ENCODE measurements around the gene GLT8D2. TPM values are rescaled to one million over a fixed set of nuclear protein-coding genes. Genes with fewer than 3 reads are reported as not detected.

Gene GLT8D2
- total and polyA plus RNA-seq, 2 donors (not counting 1 experiment from before 2014, with no cell fraction given): 36.3 to 90.1 TPM

- TF ChIP-seq EZH2 (IDR thresholded peaks at IDR 0.05; ENCODE audit: low read length, missing control alignments): no peak
- no peak for TF ChIP-seq CTCF (conservative IDR thresholded peaks at IDR 0.05 in 1 of 2, IDR thresholded peaks at IDR 0.05 in 1 of 2; ENCODE audit: low read depth in 1 of 2, low read length in 2 of 2)
- H3K27ac ChIP-seq (ENCODE audit: insufficient read depth, low read length): peak within 1 kb of the TSS; percentile 82
- H3K9ac ChIP-seq (ENCODE audit: insufficient read depth, low read length): peak within 1 kb of the TSS; percentile 70
- H4K20me1 ChIP-seq (ENCODE audit: control insufficient read depth, extremely low read depth, insufficient read depth, low read length): no peaks in the 10 kb centered on the region
- H2AFZ ChIP-seq (ENCODE audit: low read length): peak within 1 kb of the TSS; percentile 91
- no peaks in the 10 kb centered on the region for H3K9me3 ChIP-seq (ENCODE audit: control insufficient read depth, insufficient read depth, low read depth, low read length)
- H3K4me3 ChIP-seq (replicated peaks in 1 of 4; ENCODE audit: control extremely low read depth in 1 of 4, insufficient read depth in 1 of 4, low read depth in 3 of 4, low read length in 4 of 4): peak within 1 kb of the TSS; percentile 71 to 91 (median 75)
- peaks cover 24% of the 10 kb centered on the region for H3K79me2 ChIP-seq (ENCODE audit: control insufficient read depth, insufficient read depth, low read length)
- peak; percentile 85 to 86 for DNase-seq (ENCODE audit: low read depth in 2 of 2)
- H3K27me3 ChIP-seq (ENCODE audit: control insufficient read depth, insufficient read depth, low read length): no peaks in the 10 kb centered on the region
- peak within 1 kb of the TSS; percentile 95 for H3K4me2 ChIP-seq (ENCODE audit: extremely low read depth, insufficient read depth, low read length)
- peaks cover 6% of the 10 kb centered on the region for H3K4me1 ChIP-seq (ENCODE audit: control insufficient read depth, extremely low read depth, insufficient read depth, low read length)
- H3K36me3 ChIP-seq (ENCODE audit: control insufficient read depth, insufficient read depth, low read length): no peaks in the 10 kb centered on the region
These were observed 14.2 kb upstream of the GLT8D2 start, which contains the start of gene HCFC2 for GRCh38 chr12:104064031-104064841. Gene HCFC2 (plus strand): TSS chr12:104064531. CDS start chr12:104064561, 30 bp downstream.

- peaks cover 24% of the 10 kb centered on the region for H3K79me2 ChIP-seq (ENCODE audit: control insufficient read depth, insufficient read depth, low read length)
- H3K36me3 ChIP-seq (ENCODE audit: control insufficient read depth, insufficient read depth, low read length): no peaks in the 10 kb centered on the region
- peak overlapping the region; percentile 71 to 78 (median 75) for H3K4me3 ChIP-seq (replicated peaks in 1 of 4; ENCODE audit: control extremely low read depth in 1 of 4, insufficient read depth in 1 of 4, low read depth in 3 of 4, low read length in 4 of 4)
- DNase-seq (ENCODE audit: low read depth in 2 of 2): no peak
- peak overlapping the region; percentile 91 for H3K4me2 ChIP-seq (ENCODE audit: extremely low read depth, insufficient read depth, low read length)
- H3K9me3 ChIP-seq (ENCODE audit: control insufficient read depth, insufficient read depth, low read depth, low read length): no peaks in the 10 kb centered on the region
- no peaks in the 10 kb centered on the region for H4K20me1 ChIP-seq (ENCODE audit: control insufficient read depth, extremely low read depth, insufficient read depth, low read length)
- H2AFZ ChIP-seq (ENCODE audit: low read length): peak overlapping the region; percentile 91
- peak overlapping the region; percentile 70 for H3K9ac ChIP-seq (ENCODE audit: insufficient read depth, low read length)
- peaks cover 6% of the 10 kb centered on the region for H3K4me1 ChIP-seq (ENCODE audit: control insufficient read depth, extremely low read depth, insufficient read depth, low read length)
- H3K27me3 ChIP-seq (ENCODE audit: control insufficient read depth, insufficient read depth, low read length): no peaks in the 10 kb centered on the region
- H3K27ac ChIP-seq (ENCODE audit: insufficient read depth, low read length): peak overlapping the region; percentile 82
- TF ChIP-seq EZH2 (IDR thresholded peaks at IDR 0.05; ENCODE audit: low read length, missing control alignments) (no peak), CTCF (conservative IDR thresholded peaks at IDR 0.05 in 1 of 2, IDR thresholded peaks at IDR 0.05 in 1 of 2; ENCODE audit: low read depth in 1 of 2, low read length in 2 of 2) (no peak)
These were observed 13.7 kb upstream of the GLT8D2 start for GRCh38 chr12:104063712-104064030.

- H3K36me3 ChIP-seq (ENCODE audit: control insufficient read depth, insufficient read depth, low read length): no peaks in the 10 kb centered on the region
- H3K27me3 ChIP-seq (ENCODE audit: control insufficient read depth, insufficient read depth, low read length): no peaks in the 10 kb centered on the region
- peaks cover 9% of the 10 kb centered on the region for H3K4me1 ChIP-seq (ENCODE audit: control insufficient read depth, extremely low read depth, insufficient read depth, low read length)
- no peak overlapping the region for H2AFZ ChIP-seq (ENCODE audit: low read length)
- no peaks in the 10 kb centered on the region for H4K20me1 ChIP-seq (ENCODE audit: control insufficient read depth, extremely low read depth, insufficient read depth, low read length)
- peaks cover 11% of the 10 kb centered on the region for H3K79me2 ChIP-seq (ENCODE audit: control insufficient read depth, insufficient read depth, low read length)
- DNase-seq (ENCODE audit: low read depth in 2 of 2): no peak
- no peak for TF ChIP-seq CTCF (conservative IDR thresholded peaks at IDR 0.05 in 1 of 2, IDR thresholded peaks at IDR 0.05 in 1 of 2; ENCODE audit: low read depth in 1 of 2, low read length in 2 of 2)
- no peak for TF ChIP-seq EZH2 (IDR thresholded peaks at IDR 0.05; ENCODE audit: low read length, missing control alignments)
- H3K9me3 ChIP-seq (ENCODE audit: control insufficient read depth, insufficient read depth, low read depth, low read length): no peaks in the 10 kb centered on the region
- H3K27ac ChIP-seq (ENCODE audit: insufficient read depth, low read length): no peak overlapping the region
- H3K4me3 ChIP-seq (replicated peaks in 1 of 4; ENCODE audit: control extremely low read depth in 1 of 4, insufficient read depth in 1 of 4, low read depth in 3 of 4, low read length in 4 of 4): no peak overlapping the region
- no peak overlapping the region for H3K9ac ChIP-seq (ENCODE audit: insufficient read depth, low read length)
- H3K4me2 ChIP-seq (ENCODE audit: extremely low read depth, insufficient read depth, low read length): no peak overlapping the region
These were observed 10.8 kb upstream of the GLT8D2 start for GRCh38 chr12:104060791-104061190.

Data from fibroblast of lung (primary cell).